BJ (cell line): Measurements from ENCODE around the gene PDE10A. TPM values are rescaled to one million over a fixed set of nuclear protein-coding genes. Genes with fewer than 3 reads are reported as not detected.
"Not testable (repeated sequence)": the region's sequence is repeated elsewhere in the genome, so short reads cannot be mapped to it uniquely, and the experiment has no call there.

Experiments
- CTCF ChIA-PET: fragments of 350-600 bp; formaldehyde crosslinking; extraction: SDS; loops from one replicate; lab custom pipeline; 2021; ENCODE audit warnings: antibody characterized with exemption, inconsistent platforms; lab: Yijun Ruan, JAX
- POLR2A ChIA-PET: fragments of 300-600 bp; sonication (Branson Sonifier 250); formaldehyde crosslinking; extraction: SDS; loops from one replicate; lab custom pipeline; 2021; ENCODE audit warnings: antibody characterized with exemption; lab: Charles Lee
- DNase-seq: peaks from one replicate; pipeline ENCODE4 v3.0.0-alpha.2; 2011; ENCODE audit warnings: low read depth
- H3K27me3 ChIP-seq: 2 replicates; pipeline ENCODE4 v1.6.0; 2011; ENCODE audit warnings: low read length; ENCODE audit not compliant: control insufficient read depth, insufficient read depth
- H3K36me3 ChIP-seq: 2 replicates; pipeline ENCODE4 v1.5.1; 2011; ENCODE audit warnings: low read length; ENCODE audit not compliant: control insufficient read depth, insufficient read depth
- H3K4me3 ChIP-seq: 2 replicates; pipeline ENCODE4 v1.5.1; 2011; ENCODE audit warnings: low read depth, mild to moderate bottlenecking, control low read depth, low read length
- CTCF ChIP-seq: IDR thresholded peaks from 2 replicates; pipeline ENCODE4 v1.5.1; 2011; ENCODE audit warnings: low read depth, mild to moderate bottlenecking, control low read depth, inconsistent platforms, low read length, moderate library complexity; ENCODE audit not compliant: insufficient read depth
- polyA plus RNA-seq: library from polyadenylated mRNA; depleted of rRNA; stranded (reverse); fragments of >200 nt; gene quantifications from 2 replicates; pipeline ENCODE4 v1.2.3, GENCODE V29; 2011

Gene PDE10A
- polyA plus RNA-seq, 1 experiment = 0.36 TPM

GRCh38 chr6:165599596-165600487 is 63.2 kb downstream of the PDE10A start:
- Histone ChIP-seq H3K36me3 (no peaks in the 10 kb centered on the region), H3K4me3 (no peak overlapping the region), H3K27me3 (no peaks in the 10 kb centered on the region)
- ChIA-PET CTCF (no interaction called here), POLR2A (no interaction called here)
- TF ChIP-seq CTCF = no peak
- no peak for DNase-seq

- Histone ChIP-seq H3K36me3 (no peaks in the 10 kb centered on the region), H3K27me3 (no peaks in the 10 kb centered on the region), H3K4me3 (no peak overlapping the region)
- DNase-seq = no peak
- TF ChIP-seq CTCF = no peak
- POLR2A ChIA-PET = no interaction called here
- CTCF ChIA-PET = no interaction called here
Observed at GRCh38 chr6:165599121-165599520, 63.9 kb downstream of the PDE10A start.

- DNase-seq = no peak
- ChIA-PET CTCF (no interaction called here), POLR2A (no interaction called here)
- H3K36me3 ChIP-seq = no peaks in the 10 kb centered on the region
- TF ChIP-seq CTCF = no peak
- H3K4me3 ChIP-seq = no peak overlapping the region
- H3K27me3 ChIP-seq = no peaks in the 10 kb centered on the region
Observed at GRCh38 chr6:165597821-165598220, 65.2 kb downstream of the PDE10A start.

GRCh38 chr6:165594584-165595333 is 68.3 kb downstream of the PDE10A start:
- ChIA-PET POLR2A (no interaction called here), CTCF (no interaction called here)
- no peaks in the 10 kb centered on the region for H3K27me3 ChIP-seq
- no peak for TF ChIP-seq CTCF
- H3K36me3 ChIP-seq = no peaks in the 10 kb centered on the region
- no peak for DNase-seq
- H3K4me3 ChIP-seq = no peak overlapping the region

GRCh38 chr6:165592947-165593346 is 70.1 kb downstream of the PDE10A start:
- H3K4me3 ChIP-seq, CTCF ChIA-PET, POLR2A ChIA-PET, H3K36me3 ChIP-seq, DNase-seq, H3K27me3 ChIP-seq: not testable (repeated sequence)
